ENCODE results near the gene HECTD4.

Gene HECTD4

DNA sequence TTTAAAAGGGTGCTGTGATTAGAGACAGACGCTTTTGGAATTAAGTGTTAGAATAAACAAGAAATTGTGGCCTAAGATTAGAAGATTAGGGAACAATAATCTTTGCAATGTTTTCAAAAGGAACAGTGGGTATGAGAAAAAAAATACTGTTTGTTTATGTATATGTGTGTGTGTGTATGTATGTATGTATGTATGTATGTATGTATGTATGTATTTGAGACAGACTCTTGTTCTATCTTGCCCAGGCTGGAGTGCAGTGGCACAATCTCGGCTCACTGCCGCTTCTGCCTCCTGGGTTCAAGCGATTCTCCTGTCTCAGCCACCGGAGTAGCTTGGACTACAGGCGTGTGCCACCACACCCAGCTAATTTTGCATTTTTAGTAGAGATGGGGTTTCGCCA, 175.3 kb downstream of the HECTD4 start:
- H3K4me3 ChIP-seq (replicated peaks; ENCODE audit: low read depth, low read length): no peak overlapping the region
- TF ChIP-seq, protein P1, sequence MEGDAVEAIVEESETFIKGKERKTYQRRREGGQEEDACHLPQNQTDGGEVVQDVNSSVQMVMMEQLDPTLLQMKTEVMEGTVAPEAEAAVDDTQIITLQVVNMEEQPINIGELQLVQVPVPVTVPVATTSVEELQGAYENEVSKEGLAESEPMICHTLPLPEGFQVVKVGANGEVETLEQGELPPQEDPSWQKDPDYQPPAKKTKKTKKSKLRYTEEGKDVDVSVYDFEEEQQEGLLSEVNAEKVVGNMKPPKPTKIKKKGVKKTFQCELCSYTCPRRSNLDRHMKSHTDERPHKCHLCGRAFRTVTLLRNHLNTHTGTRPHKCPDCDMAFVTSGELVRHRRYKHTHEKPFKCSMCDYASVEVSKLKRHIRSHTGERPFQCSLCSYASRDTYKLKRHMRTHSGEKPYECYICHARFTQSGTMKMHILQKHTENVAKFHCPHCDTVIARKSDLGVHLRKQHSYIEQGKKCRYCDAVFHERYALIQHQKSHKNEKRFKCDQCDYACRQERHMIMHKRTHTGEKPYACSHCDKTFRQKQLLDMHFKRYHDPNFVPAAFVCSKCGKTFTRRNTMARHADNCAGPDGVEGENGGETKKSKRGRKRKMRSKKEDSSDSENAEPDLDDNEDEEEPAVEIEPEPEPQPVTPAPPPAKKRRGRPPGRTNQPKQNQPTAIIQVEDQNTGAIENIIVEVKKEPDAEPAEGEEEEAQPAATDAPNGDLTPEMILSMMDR (IDR thresholded peaks at IDR 0.05; ENCODE audit: low read length, missing control alignments): no peak
- DNase-seq (ENCODE audit: low read depth): no peak

DNA sequence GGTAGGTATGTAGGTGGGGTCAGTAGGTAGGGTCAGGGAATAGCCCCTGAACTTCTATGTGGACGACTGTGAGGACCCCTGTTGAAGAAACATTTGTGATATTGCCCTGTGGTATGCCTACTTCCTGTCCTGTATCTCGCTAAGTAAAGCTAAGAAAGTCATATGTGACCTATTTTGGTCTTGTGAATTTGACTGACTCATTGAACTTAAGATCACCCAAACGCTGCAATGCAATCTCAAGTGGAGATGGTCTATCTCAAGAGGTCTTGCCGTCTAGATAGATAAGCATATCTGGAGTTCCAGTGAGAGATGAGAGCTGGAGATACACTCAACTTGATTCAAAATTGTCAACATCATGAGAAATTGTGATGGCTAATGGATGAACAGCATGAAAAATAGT, 183.1 kb downstream of the HECTD4 start:
- TF ChIP-seq, protein P1 (IDR thresholded peaks at IDR 0.05; ENCODE audit: low read length, missing control alignments): no peak
- no peak for DNase-seq (ENCODE audit: low read depth)
- no peak overlapping the region for H3K4me3 ChIP-seq (replicated peaks; ENCODE audit: low read depth, low read length)

DNA sequence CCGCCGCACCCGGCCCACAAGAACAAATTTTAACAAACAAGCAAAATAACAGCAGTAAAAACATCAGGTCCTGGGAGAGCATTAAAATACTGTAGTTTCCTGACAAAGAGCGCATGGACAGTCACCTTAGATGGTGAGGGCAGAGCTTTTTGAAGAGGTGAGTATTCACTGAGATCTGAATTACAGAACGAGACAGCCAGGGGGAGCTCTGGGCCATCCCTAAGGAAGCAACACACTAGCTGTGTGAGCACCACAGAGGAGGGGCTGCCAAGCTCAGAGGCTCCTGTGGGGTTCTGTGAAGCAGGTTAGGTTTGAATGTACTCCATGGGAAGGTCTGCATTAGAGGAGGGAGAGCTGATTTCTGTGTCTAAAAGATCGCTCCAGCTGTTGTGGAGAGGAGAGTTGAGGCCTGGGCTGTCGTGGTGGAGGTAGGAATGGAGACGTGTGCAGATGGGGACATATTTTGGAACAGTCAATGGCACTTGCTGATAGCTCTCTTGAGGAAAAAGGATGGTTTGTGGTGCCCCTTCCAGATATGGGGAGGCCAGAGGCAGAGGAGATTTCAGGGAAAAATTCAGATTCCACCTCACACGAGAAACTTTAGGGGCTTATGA, 184.0 kb downstream of the HECTD4 start:
- DNase-seq (ENCODE audit: low read depth): peak; percentile 71
- H3K4me3 ChIP-seq (replicated peaks; ENCODE audit: low read depth, low read length): no peak overlapping the region

DNA sequence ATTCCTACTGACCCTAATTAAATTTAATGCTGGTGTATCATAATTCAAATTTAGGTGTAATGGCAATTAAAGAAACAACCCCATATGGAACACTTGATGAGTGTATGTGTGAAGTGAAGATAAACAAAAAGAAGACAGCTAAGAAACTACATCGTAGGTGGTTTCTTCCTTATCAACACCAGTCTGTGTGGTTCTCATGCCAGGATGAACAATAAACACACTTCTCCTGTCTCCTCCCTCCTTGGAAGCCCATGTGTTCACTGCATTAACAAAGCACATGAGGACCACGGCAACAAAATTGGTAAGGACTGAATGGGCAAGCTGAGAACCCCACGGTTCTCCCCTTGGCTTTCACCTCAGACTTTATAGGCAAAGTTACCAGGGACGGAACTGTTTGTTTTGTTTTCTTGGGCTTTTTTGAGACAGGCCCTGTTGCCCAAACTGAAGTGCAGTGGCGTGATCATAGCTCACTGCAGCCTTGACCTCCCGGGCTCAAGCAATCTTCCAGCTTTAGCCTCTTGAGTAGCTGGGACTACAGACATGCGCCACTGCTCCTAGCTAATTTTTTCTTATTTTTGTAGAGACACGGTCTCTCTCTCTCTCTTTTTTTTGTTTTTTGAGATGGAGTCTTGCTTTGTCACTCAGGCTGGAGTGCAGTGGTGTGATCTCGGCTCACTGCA, 185.9 kb downstream of the HECTD4 start:
- TF ChIP-seq, protein P1 (IDR thresholded peaks at IDR 0.05; ENCODE audit: low read length, missing control alignments): no peak

More for the DNA sequence above, 184.0 kb downstream of the HECTD4 start:
- TF ChIP-seq, protein P1 (IDR thresholded peaks at IDR 0.05; ENCODE audit: low read length, missing control alignments): peak; percentile 82

DNA sequence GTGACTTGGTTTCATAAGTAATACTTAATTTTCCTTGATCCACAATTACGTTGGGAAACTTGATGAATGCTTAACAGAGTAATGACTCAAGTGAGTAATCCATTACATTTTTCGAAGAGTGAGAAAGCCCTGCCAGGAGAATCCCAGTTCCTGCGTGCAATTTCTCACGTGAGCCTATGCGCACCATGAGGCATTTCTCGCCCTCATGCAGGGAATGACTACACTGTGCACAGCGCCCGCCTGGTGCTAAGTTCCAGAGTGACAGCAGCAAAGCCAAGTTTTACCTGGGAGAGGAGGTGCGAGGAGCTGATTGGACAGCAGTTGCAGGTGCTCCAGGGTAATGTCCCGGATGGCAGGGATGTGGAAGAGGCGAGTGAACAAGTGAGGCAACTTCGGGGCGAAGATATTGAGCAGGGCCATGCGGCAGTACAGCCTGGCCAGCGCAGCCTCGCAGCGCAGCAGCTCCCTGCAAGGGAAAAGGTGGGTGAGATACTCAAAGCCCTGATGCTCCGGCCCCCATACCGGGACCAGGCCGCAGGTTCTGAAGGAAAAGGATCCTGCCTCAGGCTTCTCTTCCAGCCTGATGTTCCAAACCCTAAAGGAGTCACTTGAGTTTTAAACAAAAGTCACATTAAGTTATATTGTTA, 187.5 kb downstream of the HECTD4 start:
- no peak for DNase-seq (ENCODE audit: low read depth)
- TF ChIP-seq, protein P1 (IDR thresholded peaks at IDR 0.05; ENCODE audit: low read length, missing control alignments): no peak
- H3K4me3 ChIP-seq (replicated peaks; ENCODE audit: low read depth, low read length): no peak overlapping the region

More for the DNA sequence above, 185.9 kb downstream of the HECTD4 start:
- H3K4me3 ChIP-seq (replicated peaks; ENCODE audit: low read depth, low read length): no peak overlapping the region
- no peak for DNase-seq (ENCODE audit: low read depth)

DNA sequence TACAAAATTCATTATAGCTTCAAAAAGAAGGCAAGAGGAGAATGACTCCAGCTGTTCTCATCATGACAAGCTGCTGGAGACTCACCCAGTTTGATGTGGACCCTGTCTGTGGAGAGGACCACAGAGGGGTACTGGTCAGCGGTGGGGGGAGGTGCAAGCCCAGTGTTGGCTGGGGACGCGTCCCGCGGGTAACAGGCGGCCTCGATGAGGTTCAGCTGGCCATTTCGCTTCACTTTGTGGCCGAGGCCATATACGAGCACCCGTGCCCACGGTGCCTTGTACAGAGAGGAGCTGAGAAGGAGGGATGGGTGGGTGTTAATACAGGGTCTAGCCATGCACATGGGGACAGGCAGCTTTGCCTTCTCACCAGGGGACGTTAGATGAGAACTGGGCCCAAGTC, 189.8 kb downstream of the HECTD4 start:
- TF ChIP-seq, protein P1 (IDR thresholded peaks at IDR 0.05; ENCODE audit: low read length, missing control alignments): no peak
- DNase-seq (ENCODE audit: low read depth): no peak
- no peak overlapping the region for H3K4me3 ChIP-seq (replicated peaks; ENCODE audit: low read depth, low read length)

All from fibroblast of pulmonary artery (primary cell).